ENCODE data around the gene WIPF3. TPM values are rescaled to one million over a fixed set of nuclear protein-coding genes. Genes with fewer than 3 reads are reported as not detected.

The WIPF3 gene
- total RNA-seq, 2 experiments from 2014 or later = not detected

- Histone ChIP-seq H3K27ac (ENCODE audit: low read depth in 1 of 2, low read length in 2 of 2) (no peak overlapping the region), H3K4me3 (ENCODE audit: low read length) (no peak overlapping the region), H3K4me1 (ENCODE audit: insufficient read depth, low read length) (no peaks in the 10 kb centered on the region), H3K27me3 (ENCODE audit: control insufficient read depth in 1 of 2, insufficient read depth in 2 of 2, low read length in 2 of 2) (peaks cover 3 to 14% of the 10 kb centered on the region in 2 experiments), H3K9me3 (ENCODE audit: control insufficient read depth in 1 of 2, insufficient read depth in 1 of 2, low read length in 2 of 2) (peaks cover 2 to 5% of the 10 kb centered on the region in 2 experiments), H3K36me3 (ENCODE audit: insufficient read depth, low read length) (no peaks in the 10 kb centered on the region)
- no peak for ATAC-seq (ENCODE audit: poor library complexity)
- Mint-ChIP-seq H3K27me3 (peaks cover 22% of the 10 kb centered on the region), H3K4me3 (no peak overlapping the region), H3K27ac (no peak overlapping the region), H3K4me1 (ENCODE audit: low read depth) (no peaks in the 10 kb centered on the region), H3K36me3 (ENCODE audit: low read depth) (peaks cover 6% of the 10 kb centered on the region), H3K9me3 (peaks cover 1% of the 10 kb centered on the region)
- ChIA-PET CTCF (no interaction called here), POLR2A (no interaction called here)
- TF ChIP-seq CTCF (IDR thresholded peaks at IDR 0.05) = no peak
- no peak for DNase-seq
- intact Hi-C loops (cut with DNase I, micrococcal nuclease) = no loop called here
Observed at GRCh38 chr7:29900745-29901144, 94.4 kb downstream of the WIPF3 start.

- H3K4me3 Mint-ChIP-seq = no peak overlapping the region
- no peak overlapping the region for H3K27ac ChIP-seq (ENCODE audit: low read depth in 1 of 2, low read length in 2 of 2)
- H3K4me3 ChIP-seq (ENCODE audit: low read length) = no peak overlapping the region
- no peak for TF ChIP-seq CTCF (IDR thresholded peaks at IDR 0.05)
- ATAC-seq (ENCODE audit: poor library complexity) (no peak), DNase-seq (no peak)
- H3K27me3 Mint-ChIP-seq = peaks cover 15% of the 10 kb centered on the region
- H3K36me3 Mint-ChIP-seq (ENCODE audit: low read depth) = peaks cover 16% of the 10 kb centered on the region
- no peak overlapping the region for H3K27ac Mint-ChIP-seq
- POLR2A ChIA-PET = no interaction called here
- H3K4me1 ChIP-seq (ENCODE audit: insufficient read depth, low read length) = no peaks in the 10 kb centered on the region
- peaks cover 20% of the 10 kb centered on the region for H3K9me3 Mint-ChIP-seq
- CTCF ChIA-PET = no interaction called here
- H3K4me1 Mint-ChIP-seq (ENCODE audit: low read depth) = no peaks in the 10 kb centered on the region
- H3K9me3 ChIP-seq (ENCODE audit: control insufficient read depth in 1 of 2, insufficient read depth in 1 of 2, low read length in 2 of 2) = peaks cover 13 to 28% of the 10 kb centered on the region in 2 experiments
- H3K36me3 ChIP-seq (ENCODE audit: insufficient read depth, low read length) = no peaks in the 10 kb centered on the region
- H3K27me3 ChIP-seq (ENCODE audit: control insufficient read depth in 1 of 2, insufficient read depth in 2 of 2, low read length in 2 of 2) = peaks cover 0 to 3% of the 10 kb centered on the region in 2 experiments
- intact Hi-C loops (cut with DNase I, micrococcal nuclease) = no loop called here
Observed at GRCh38 chr7:29906200-29907022, 100.1 kb downstream of the WIPF3 start.

- no peaks in the 10 kb centered on the region for H3K36me3 ChIP-seq (ENCODE audit: insufficient read depth, low read length)
- POLR2A ChIA-PET = no interaction called here
- Mint-ChIP-seq H3K4me3 (no peak overlapping the region), H3K27ac (no peak overlapping the region), H3K36me3 (ENCODE audit: low read depth) (no peaks in the 10 kb centered on the region), H3K9me3 (no peaks in the 10 kb centered on the region), H3K27me3 (peaks cover 4% of the 10 kb centered on the region), H3K4me1 (ENCODE audit: low read depth) (no peaks in the 10 kb centered on the region)
- H3K9me3 ChIP-seq (ENCODE audit: control insufficient read depth in 1 of 2, insufficient read depth in 1 of 2, low read length in 2 of 2) = no peaks in the 10 kb centered on the region
- H3K4me1 ChIP-seq (ENCODE audit: insufficient read depth, low read length) = no peaks in the 10 kb centered on the region
- no peak overlapping the region for H3K27ac ChIP-seq (ENCODE audit: low read depth in 1 of 2, low read length in 2 of 2)
- H3K27me3 ChIP-seq (ENCODE audit: control insufficient read depth in 1 of 2, insufficient read depth in 2 of 2, low read length in 2 of 2) = peaks cover 0 to 5% of the 10 kb centered on the region in 2 experiments
- intact Hi-C loops (cut with DNase I, micrococcal nuclease) = no loop called here
- TF ChIP-seq CTCF (IDR thresholded peaks at IDR 0.05) = no peak
- no peak overlapping the region for H3K4me3 ChIP-seq (ENCODE audit: low read length)
- ATAC-seq (ENCODE audit: poor library complexity) = no peak
- CTCF ChIA-PET = no interaction called here
- no peak for DNase-seq
Observed at GRCh38 chr7:29914180-29914579, 107.9 kb downstream of the WIPF3 start.

Measured in CD4-positive, alpha-beta T cell (primary cell).